GM23248 (cell line): ENCODE results near the gene GPC1.

Experiments
- EZH2 ChIP-seq: fragments of 200-600 bp; sonication (generic); IDR thresholded peaks from 2 replicates; pipeline ENCODE4 v1.6.1; 2018; ENCODE audit warnings: antibody characterized with exemption, mild to moderate bottlenecking; ENCODE audit not compliant: insufficient read depth, poor library complexity, severe bottlenecking
- EZH2phosphoT487 ChIP-seq: fragments of 200-600 bp; sonication (generic); IDR thresholded peaks from 2 replicates; pipeline ENCODE4 v1.6.1; 2018; ENCODE audit warnings: antibody characterized with exemption, moderate library complexity, mild to moderate bottlenecking, low read depth; ENCODE audit not compliant: insufficient read depth

- no peak for TF ChIP-seq EZH2
- no peak for TF ChIP-seq EZH2phosphoT487
Observed at GRCh38 chr2:240454106-240454901, 18.8 kb downstream of the GPC1 start.
